Measurements from ENCODE around the gene DEF6.
"Not testable (repeated sequence)": the region's sequence is repeated elsewhere in the genome, so short reads cannot be mapped to it uniquely, and the experiment has no call there.

Gene DEF6

GRCh38 chr6:35311390-35312075 is 13.9 kb downstream of the DEF6 start:
- DNase-seq: no peak

- DNase-seq: no peak
Measured at GRCh38 chr6:35312076-35312800, 14.6 kb downstream of the DEF6 start.

- DNase-seq: no peak
Measured at GRCh38 chr6:35312807-35313206, 15.2 kb downstream of the DEF6 start.

GRCh38 chr6:35317483-35318195 is 20.0 kb downstream of the DEF6 start:
- DNase-seq: no peak

GRCh38 chr6:35318196-35319171 is 20.9 kb downstream of the DEF6 start:
- DNase-seq: no peak

- DNase-seq: no peak
Measured at GRCh38 chr6:35319346-35320030, 21.9 kb downstream of the DEF6 start.

GRCh38 chr6:35320031-35320410 is 22.4 kb downstream of the DEF6 start:
- DNase-seq: no peak

GRCh38 chr6:35321091-35321490 is 23.5 kb downstream of the DEF6 start:
- DNase-seq: no peak

GRCh38 chr6:35327349-35328027 is 29.9 kb downstream of the DEF6 start:
- no peak for DNase-seq

GRCh38 chr6:35328108-35328723 is 30.6 kb downstream of the DEF6 start:
- no peak for DNase-seq

- DNase-seq: not testable (repeated sequence)
Measured at GRCh38 chr6:35328965-35329364, 31.3 kb downstream of the DEF6 start.

- no peak for DNase-seq
Measured at GRCh38 chr6:35330541-35331119, 33.0 kb downstream of the DEF6 start.

- DNase-seq: not testable (repeated sequence)
Measured at GRCh38 chr6:35332074-35332887, 34.7 kb downstream of the DEF6 start.

- DNase-seq: no peak
Measured at GRCh38 chr6:35341557-35341956, 43.9 kb downstream of the DEF6 start.

- DNase-seq: peak; percentile 96
Measured at GRCh38 chr6:35342258-35343091, 44.9 kb downstream of the DEF6 start, which contains the start of gene PPARD. Gene PPARD (plus strand): TSS chr6:35342558. CDS start chr6:35411088, 68,530 bp downstream.

GRCh38 chr6:35343092-35343834 is 45.6 kb downstream of the DEF6 start:
- no peak for DNase-seq

GRCh38 chr6:35343835-35344550 is 46.4 kb downstream of the DEF6 start:
- no peak for DNase-seq
